Parathyroid adenoma (tissue), 2 donors: ENCODE results near the gene OLIG1.

Source experiments
- H2AFZ ChIP-seq: fragments of 300-600 bp; sonication (generic); one replicate; pipeline ENCODE4 v1.7.0; 2017; ENCODE audit warnings: antibody characterized with exemption, mild to moderate bottlenecking
- H3K27ac ChIP-seq: fragments of 300-600 bp; sonication (generic); one replicate; pipeline ENCODE4 v1.7.0; 2017
- H3K27me3 ChIP-seq: fragments of 300-600 bp; sonication (generic); one replicate; pipeline ENCODE4 v1.7.0; 2017; ENCODE audit warnings: low read length; ENCODE audit not compliant: control insufficient read depth, insufficient read depth
- H3K36me3 ChIP-seq: fragments of 300-600 bp; sonication (generic); one replicate; pipeline ENCODE4 v1.7.0; 2017; ENCODE audit warnings: low read length; ENCODE audit not compliant: control insufficient read depth, insufficient read depth
- H3K4me1 ChIP-seq: fragments of 300-600 bp; sonication (generic); one replicate; pipeline ENCODE4 v1.7.0; 2017; ENCODE audit warnings: control low read depth
- H3K4me2 ChIP-seq: fragments of 300-600 bp; sonication (generic); one replicate; pipeline ENCODE4 v1.7.0; 2017; ENCODE audit warnings: low read length
- H3K4me3 ChIP-seq: fragments of 300-600 bp; sonication (generic); one replicate; pipeline ENCODE4 v1.7.0; 2017; ENCODE audit warnings: low read depth, low read length
- H3K79me2 ChIP-seq: fragments of 300-600 bp; sonication (generic); one replicate; pipeline ENCODE4 v1.7.0; 2017; ENCODE audit warnings: control low read depth
- H3K9ac ChIP-seq: fragments of 300-600 bp; sonication (generic); one replicate; pipeline ENCODE4 v1.7.0; 2017; ENCODE audit warnings: mild to moderate bottlenecking
- H3K9me3 ChIP-seq: fragments of 300-600 bp; sonication (generic); one replicate; pipeline ENCODE4 v1.7.0; 2017; ENCODE audit warnings: low read length; ENCODE audit not compliant: control insufficient read depth
- TF ChIP-seq, protein P1 (sequence below): fragments of 300-600 bp; sonication (generic); IDR thresholded peaks from one replicate; pipeline ENCODE4 v1.7.0; 2017; ENCODE audit warnings: antibody characterized with exemption, mild to moderate bottlenecking
- donor health status: primary hyperparathyroidism.

OLIG1 gene

DNA sequence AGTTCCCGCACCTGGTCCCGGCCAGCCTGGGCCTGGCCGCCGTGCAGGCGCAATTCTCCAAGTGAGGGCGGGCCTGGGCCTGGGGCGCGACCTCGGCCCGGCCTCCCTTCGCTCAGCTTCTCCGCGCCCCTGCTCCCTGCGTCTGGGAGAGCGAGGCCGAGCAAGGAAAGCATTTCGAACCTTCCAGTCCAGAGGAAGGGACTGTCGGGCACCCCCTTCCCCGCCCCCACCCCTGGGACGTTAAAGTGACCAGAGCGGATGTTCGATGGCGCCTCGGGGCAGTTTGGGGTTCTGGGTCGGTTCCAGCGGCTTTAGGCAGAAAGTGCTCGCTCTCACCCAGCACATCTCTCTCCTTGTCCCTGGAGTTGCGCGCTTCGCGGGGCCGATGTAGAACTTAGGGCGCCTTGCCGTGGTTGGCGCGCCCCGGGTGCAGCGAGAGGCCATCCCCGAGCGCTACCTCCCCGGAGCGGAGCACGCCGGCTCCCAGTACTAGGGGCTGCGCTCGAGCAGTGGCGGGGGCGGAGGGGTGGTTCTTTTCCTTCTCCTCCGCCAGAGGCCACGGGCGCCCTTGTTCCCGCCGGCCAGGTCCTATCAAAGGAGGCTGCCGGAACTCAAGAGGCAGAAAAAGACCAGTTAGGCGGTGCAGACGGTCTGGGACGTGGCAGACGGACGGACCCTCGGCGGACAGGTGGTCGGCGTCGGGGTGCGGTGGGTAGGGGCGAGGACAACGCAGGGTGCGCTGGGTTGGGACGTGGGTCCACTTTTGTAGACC, 1.2 kb downstream of the OLIG1 start:
- Histone ChIP-seq H3K4me2 (peak overlapping the region; percentile 75), H3K9me3 (no peaks in the 10 kb centered on the region), H3K27ac (no peak overlapping the region), H3K79me2 (no peaks in the 10 kb centered on the region), H3K4me3 (peak overlapping the region; percentile 45), H3K27me3 (no peaks in the 10 kb centered on the region), H2AFZ (no peak overlapping the region), H3K9ac (no peak overlapping the region), H3K36me3 (no peaks in the 10 kb centered on the region), H3K4me1 (no peaks in the 10 kb centered on the region)
- TF ChIP-seq, protein P1, sequence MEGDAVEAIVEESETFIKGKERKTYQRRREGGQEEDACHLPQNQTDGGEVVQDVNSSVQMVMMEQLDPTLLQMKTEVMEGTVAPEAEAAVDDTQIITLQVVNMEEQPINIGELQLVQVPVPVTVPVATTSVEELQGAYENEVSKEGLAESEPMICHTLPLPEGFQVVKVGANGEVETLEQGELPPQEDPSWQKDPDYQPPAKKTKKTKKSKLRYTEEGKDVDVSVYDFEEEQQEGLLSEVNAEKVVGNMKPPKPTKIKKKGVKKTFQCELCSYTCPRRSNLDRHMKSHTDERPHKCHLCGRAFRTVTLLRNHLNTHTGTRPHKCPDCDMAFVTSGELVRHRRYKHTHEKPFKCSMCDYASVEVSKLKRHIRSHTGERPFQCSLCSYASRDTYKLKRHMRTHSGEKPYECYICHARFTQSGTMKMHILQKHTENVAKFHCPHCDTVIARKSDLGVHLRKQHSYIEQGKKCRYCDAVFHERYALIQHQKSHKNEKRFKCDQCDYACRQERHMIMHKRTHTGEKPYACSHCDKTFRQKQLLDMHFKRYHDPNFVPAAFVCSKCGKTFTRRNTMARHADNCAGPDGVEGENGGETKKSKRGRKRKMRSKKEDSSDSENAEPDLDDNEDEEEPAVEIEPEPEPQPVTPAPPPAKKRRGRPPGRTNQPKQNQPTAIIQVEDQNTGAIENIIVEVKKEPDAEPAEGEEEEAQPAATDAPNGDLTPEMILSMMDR: no peak

DNA sequence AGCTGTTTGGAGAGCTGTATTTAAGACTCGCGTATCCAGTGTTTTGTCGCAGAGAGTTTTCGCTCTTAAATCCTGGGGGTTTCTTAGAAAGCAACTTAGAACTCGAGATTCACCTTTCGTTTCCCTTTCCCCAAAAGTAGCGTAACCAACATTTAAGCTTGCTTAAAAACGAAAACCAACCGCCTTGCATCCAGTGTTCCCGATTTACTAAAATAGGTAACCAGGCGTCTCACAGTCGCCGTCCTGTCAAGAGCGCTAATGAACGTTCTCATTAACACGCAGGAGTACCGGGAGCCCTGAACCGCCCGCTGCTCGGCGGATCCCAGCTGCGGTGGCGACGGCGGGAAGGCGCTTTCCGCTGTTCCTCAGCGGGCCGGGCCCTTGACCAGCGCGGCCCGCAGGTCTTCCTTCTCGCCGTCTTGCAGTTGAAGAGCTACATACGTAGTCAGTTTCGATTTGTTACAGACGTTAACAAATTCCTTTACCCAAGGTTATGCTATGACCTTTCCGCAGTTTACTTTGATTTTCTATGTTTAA, 1.9 kb downstream of the OLIG1 start:
- H3K27me3 ChIP-seq: no peaks in the 10 kb centered on the region
- no peaks in the 10 kb centered on the region for H3K36me3 ChIP-seq
- no peaks in the 10 kb centered on the region for H3K9me3 ChIP-seq
- no peak overlapping the region for H3K27ac ChIP-seq
- peak overlapping the region; percentile 75 for H3K4me2 ChIP-seq
- peak overlapping the region; percentile 45 for H3K4me3 ChIP-seq
- H3K4me1 ChIP-seq: no peaks in the 10 kb centered on the region
- H3K9ac ChIP-seq: no peak overlapping the region
- TF ChIP-seq, protein P1: no peak
- H3K79me2 ChIP-seq: no peaks in the 10 kb centered on the region
- no peak overlapping the region for H2AFZ ChIP-seq

DNA sequence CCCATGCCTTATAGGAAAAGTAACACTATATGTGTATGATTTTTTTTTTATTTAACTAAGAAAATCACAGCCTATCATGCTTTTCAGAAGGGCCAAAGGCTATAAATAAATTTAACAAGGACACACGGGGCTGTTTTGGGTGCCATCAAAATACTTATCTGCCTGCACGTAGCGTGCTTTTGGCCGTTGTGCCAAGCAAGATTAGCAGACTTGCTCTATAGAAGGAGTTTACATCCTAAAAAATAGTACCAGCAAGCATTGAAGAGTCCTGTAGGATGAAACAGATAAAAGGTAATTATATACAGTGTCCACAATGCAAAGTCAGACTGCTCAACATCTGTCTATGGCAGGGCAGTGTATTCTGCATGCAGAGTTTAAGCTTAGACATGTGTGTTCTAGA, 3.7 kb downstream of the OLIG1 start:
- Histone ChIP-seq H3K9me3 (no peaks in the 10 kb centered on the region), H3K79me2 (no peaks in the 10 kb centered on the region), H3K4me2 (no peak overlapping the region), H3K27ac (no peak overlapping the region), H3K9ac (no peak overlapping the region), H3K4me3 (no peak overlapping the region), H3K27me3 (no peaks in the 10 kb centered on the region), H3K36me3 (no peaks in the 10 kb centered on the region), H3K4me1 (no peaks in the 10 kb centered on the region), H2AFZ (no peak overlapping the region)
- TF ChIP-seq, protein P1: no peak

DNA sequence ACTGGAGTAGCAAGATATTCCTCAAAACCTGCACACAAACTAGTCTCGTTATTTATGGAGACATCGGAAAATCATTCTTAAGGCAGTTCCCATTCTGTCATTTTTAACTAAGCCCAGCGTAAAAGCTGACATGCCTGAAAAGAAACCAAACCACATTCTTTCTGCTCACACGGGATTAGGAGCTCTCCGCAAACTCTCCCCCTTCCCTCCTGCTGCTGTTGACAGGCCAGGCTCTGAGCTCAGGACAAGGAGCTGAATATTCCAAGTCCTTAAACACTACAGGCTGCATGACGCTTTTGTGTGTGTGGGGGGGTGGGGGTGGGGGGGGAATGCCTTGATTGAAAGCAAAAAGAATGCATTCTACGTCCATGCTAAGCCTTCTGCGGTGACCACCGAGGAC, 5.2 kb downstream of the OLIG1 start:
- H3K27me3 ChIP-seq: no peaks in the 10 kb centered on the region
- TF ChIP-seq, protein P1: no peak
- H3K79me2 ChIP-seq: no peaks in the 10 kb centered on the region
- no peaks in the 10 kb centered on the region for H3K9me3 ChIP-seq
- H3K9ac ChIP-seq: no peak overlapping the region
- no peak overlapping the region for H3K4me3 ChIP-seq
- no peak overlapping the region for H3K4me2 ChIP-seq
- no peak overlapping the region for H2AFZ ChIP-seq
- H3K36me3 ChIP-seq: no peaks in the 10 kb centered on the region
- H3K4me1 ChIP-seq: no peaks in the 10 kb centered on the region
- no peak overlapping the region for H3K27ac ChIP-seq
